NCI-H524 (cell line): ENCODE data around the gene COA1.

ENCODE experiments used
- DNase-seq, 2 experiments: peaks; one replicate each; lab custom pipeline; 2025; lab: John Stamatoyannopoulos, UW

COA1 gene

GRCh38 chr7:43652364-43652763 lies 77.0 kb downstream of the COA1 start:
- DNase-seq: no peak

- no peak for DNase-seq
Observed at GRCh38 chr7:43650457-43651052, 78.8 kb downstream of the COA1 start.

GRCh38 chr7:43649755-43650274 lies 79.5 kb downstream of the COA1 start:
- DNase-seq: no peak

GRCh38 chr7:43648473-43649406 lies 80.6 kb downstream of the COA1 start:
- no peak for DNase-seq

- DNase-seq: peak in 1 of 2 experiments; percentile 43
Observed at GRCh38 chr7:43647673-43648472, 81.5 kb downstream of the COA1 start.

GRCh38 chr7:43647339-43647672 lies 82.0 kb downstream of the COA1 start:
- no peak for DNase-seq

- peak in 1 of 2 experiments; percentile 26 for DNase-seq
Observed at GRCh38 chr7:43646603-43647338, 82.6 kb downstream of the COA1 start.

- no peak for DNase-seq
Observed at GRCh38 chr7:43645699-43646226, 83.6 kb downstream of the COA1 start.

GRCh38 chr7:43643846-43644245 lies 85.5 kb downstream of the COA1 start:
- no peak for DNase-seq

- DNase-seq: no peak
Observed at GRCh38 chr7:43642897-43643630, 86.3 kb downstream of the COA1 start.

GRCh38 chr7:43640679-43641078 lies 88.6 kb downstream of the COA1 start:
- DNase-seq: no peak

- DNase-seq: no peak
Observed at GRCh38 chr7:43639858-43640491, 89.3 kb downstream of the COA1 start.

GRCh38 chr7:43637114-43637806 lies 92.1 kb downstream of the COA1 start:
- DNase-seq: no peak

GRCh38 chr7:43636093-43636492 lies 93.2 kb downstream of the COA1 start:
- DNase-seq: no peak

GRCh38 chr7:43634384-43634783 lies 94.9 kb downstream of the COA1 start:
- DNase-seq: no peak

- no peak for DNase-seq
Observed at GRCh38 chr7:43632746-43633145, 96.6 kb downstream of the COA1 start.

- DNase-seq: no peak
Observed at GRCh38 chr7:43631559-43631958, 97.8 kb downstream of the COA1 start.

- no peak for DNase-seq
Observed at GRCh38 chr7:43630482-43630881, 98.8 kb downstream of the COA1 start.

GRCh38 chr7:43629857-43630256 lies 99.5 kb downstream of the COA1 start:
- no peak for DNase-seq

GRCh38 chr7:43628431-43628830 lies 100.9 kb downstream of the COA1 start:
- no peak for DNase-seq
